Ovary (tissue), 9 donors: ENCODE data around the gene DGCR8. TPM values are rescaled to one million over a fixed set of nuclear protein-coding genes. Genes with fewer than 3 reads are reported as not detected.
A peak's percentile ranks its signal among the peaks of the same experiment; 100 is the strongest.

Source experiments
- DNase-seq, 5 donors: peaks; one replicate each; pipeline ENCODE4 v3.0.0-alpha.2; 2019 to 2020
- H3K27ac ChIP-seq, 2 donors: fragments of 200-600 bp; one replicate each; pipeline versions ENCODE4 v1.5.1 to v1.8.0; 2019 to 2022
- H3K27me3 ChIP-seq: fragments of 200-600 bp; one replicate; pipeline ENCODE4 v1.8.0; 2022
- H3K36me3 ChIP-seq: fragments of 200-600 bp; sonication (generic); one replicate; pipeline ENCODE4 v1.5.1; 2019
- H3K4me1 ChIP-seq: one replicate; pipeline ENCODE4 v1.8.1; 2013; ENCODE audit warnings: mild to moderate bottlenecking, moderate library complexity; ENCODE audit not compliant: insufficient read depth
- H3K4me3 ChIP-seq: fragments of 200-600 bp; sonication (generic); one replicate; pipeline ENCODE4 v1.5.1; 2017
- H3K9me3 ChIP-seq, 2 donors: fragments of 200-600 bp in 1 of 2; sonication (generic) in 1 of 2; one replicate each; pipeline versions ENCODE4 v1.5.1 to v1.8.1; 2013 to 2019; ENCODE audit warnings: mild to moderate bottlenecking in 1 of 2, moderate library complexity in 1 of 2
- EP300 ChIP-seq: sonication (generic); formaldehyde crosslinking; IDR thresholded peaks from one replicate; pipeline ENCODE4 v1.6.1; 2017; ENCODE audit warnings: antibody characterized with exemption
- POLR2A ChIP-seq: fragments of 450-650 bp; IDR thresholded peaks from one replicate; pipeline ENCODE4 v1.6.1; 2017; ENCODE audit warnings: antibody characterized with exemption, mild to moderate bottlenecking, moderate library complexity
- WGBS, 3 donors: extraction: QIAGEN DNeasy Blood & Tissue Kit in 1 of 3; methylation state at CpG; one replicate each; pipeline versions ENCODE4 v1.1.5 to v1.1.7; 2013 to 2017; 5-methylcytosine and 5-hydroxymethylcytosine counted together
- intact Hi-C, 4 donors: fragments of 100-400 bp; cut with DNase I; formaldehyde crosslinking; loops; one replicate each; pipeline versions ENCODE4 v1.11.0 to v1.15.1; 2022 to 2023
- polyA plus RNA-seq, 2 donors: library from polyadenylated mRNA; stranded (reverse); fragments of 200-250 nt in 1 of 2; fragments of 350-450 nt in 1 of 2; fragmentation: Illumina TruSeq in 1 of 2; extraction: RNeasy Lipid Tissue Mini Kit (QIAGEN cat#74804) in 1 of 2; gene quantifications; one replicate each; pipeline ENCODE4 v1.2.3, GENCODE V29; 2013 to 2014
- total RNA-seq, 7 donors: library from RNA; depleted of rRNA in 2 of 7; stranded (reverse); fragments of >200 nt in 2 of 7; fragmentation: NEBNext Ultra II Directional in 3 of 7; extraction: Animal tissue kit (Norgen Biotek cat#: 25700) in 3 of 7; gene quantifications; one replicate each; pipeline versions ENCODE4 v1.1.0 to v1.2.4, GENCODE V29; 2016 to 2023
- TF ChIP-seq, protein P1 (sequence below), 3 donors: fragments of 450-650 bp in 2 of 3; fragments of 200-600 bp in 1 of 3; IDR thresholded peaks; one replicate each; pipeline versions ENCODE4 v1.5.1 to v1.8.0; 2016 to 2022; ENCODE audit warnings: antibody characterized with exemption in 3 of 3, mild to moderate bottlenecking in 1 of 3
- donor health status: DM: no; HTN: no; CAD: no; lungs with moderate emphysema.
- donor health status: DM: no; HTN: no; CAD: no.
- donor health status: Bipolar disorder and iron deficiency.
- donor health status: DM: yes; HTN: yes; CAD: no.
- donor health status: DM: no; HTN: no; CAD: no.
- donor health status: DM: yes; HTN: yes; CAD: no.

DGCR8 gene
- total and polyA plus RNA-seq, 9 donors = 15.9 to 46.5 (median 37.6) TPM

GRCh38 chr22:20106849-20107237, 26.8 kb downstream of the DGCR8 start:
- H3K27me3 ChIP-seq = no peaks in the 10 kb centered on the region
- H3K4me3 ChIP-seq = no peak overlapping the region
- peaks cover 4% of the 10 kb centered on the region for H3K36me3 ChIP-seq
- intact Hi-C loops = no loop called here
- peak in 1 of 5 donors; percentile 11 for DNase-seq
- TF ChIP-seq POLR2A = no peak
- no peak for TF ChIP-seq EP300
- H3K4me1 ChIP-seq = no peaks in the 10 kb centered on the region
- no peaks in the 10 kb centered on the region for H3K9me3 ChIP-seq
- 90 to 95% (median 90%) methylated on average over 10 of the region's 10 CpGs for WGBS, 3 donors
- no peak overlapping the region for H3K27ac ChIP-seq

DNA sequence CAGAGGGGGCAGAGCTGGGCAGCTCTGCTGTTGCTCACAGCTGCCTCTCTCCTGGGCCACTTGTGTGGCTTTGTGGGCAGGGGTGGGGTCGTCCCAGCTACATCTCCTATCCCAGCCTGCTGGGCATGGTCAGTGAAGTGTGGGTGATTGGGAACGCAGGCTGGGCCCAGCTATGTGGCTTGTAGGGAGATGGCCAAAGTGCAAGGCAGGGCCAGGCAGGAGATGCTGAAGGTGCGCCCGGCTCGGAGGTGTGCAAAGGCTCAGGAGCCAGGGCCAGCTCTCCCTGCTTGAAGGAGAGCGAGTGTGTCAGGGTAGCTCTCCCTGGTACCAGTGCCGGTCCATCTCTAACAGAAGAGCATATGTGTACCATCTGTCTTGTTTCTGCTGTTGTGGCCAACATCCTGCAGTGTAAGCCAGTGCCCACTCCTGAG, 27.4 kb downstream of the DGCR8 start:
- 89 to 94% (median 94%) methylated on average over 7 of the region's 7 CpGs for WGBS, 3 donors
- H3K4me1 ChIP-seq = no peaks in the 10 kb centered on the region
- H3K36me3 ChIP-seq = peaks cover 4% of the 10 kb centered on the region
- no peaks in the 10 kb centered on the region for H3K27me3 ChIP-seq
- H3K27ac ChIP-seq = no peak overlapping the region
- TF ChIP-seq, protein P1, sequence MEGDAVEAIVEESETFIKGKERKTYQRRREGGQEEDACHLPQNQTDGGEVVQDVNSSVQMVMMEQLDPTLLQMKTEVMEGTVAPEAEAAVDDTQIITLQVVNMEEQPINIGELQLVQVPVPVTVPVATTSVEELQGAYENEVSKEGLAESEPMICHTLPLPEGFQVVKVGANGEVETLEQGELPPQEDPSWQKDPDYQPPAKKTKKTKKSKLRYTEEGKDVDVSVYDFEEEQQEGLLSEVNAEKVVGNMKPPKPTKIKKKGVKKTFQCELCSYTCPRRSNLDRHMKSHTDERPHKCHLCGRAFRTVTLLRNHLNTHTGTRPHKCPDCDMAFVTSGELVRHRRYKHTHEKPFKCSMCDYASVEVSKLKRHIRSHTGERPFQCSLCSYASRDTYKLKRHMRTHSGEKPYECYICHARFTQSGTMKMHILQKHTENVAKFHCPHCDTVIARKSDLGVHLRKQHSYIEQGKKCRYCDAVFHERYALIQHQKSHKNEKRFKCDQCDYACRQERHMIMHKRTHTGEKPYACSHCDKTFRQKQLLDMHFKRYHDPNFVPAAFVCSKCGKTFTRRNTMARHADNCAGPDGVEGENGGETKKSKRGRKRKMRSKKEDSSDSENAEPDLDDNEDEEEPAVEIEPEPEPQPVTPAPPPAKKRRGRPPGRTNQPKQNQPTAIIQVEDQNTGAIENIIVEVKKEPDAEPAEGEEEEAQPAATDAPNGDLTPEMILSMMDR (IDR thresholded peaks at IDR 0.05) = no peak
- TF ChIP-seq POLR2A (no peak), EP300 (no peak)
- H3K4me3 ChIP-seq = no peak overlapping the region
- H3K9me3 ChIP-seq = no peaks in the 10 kb centered on the region
- intact Hi-C loops = no loop called here
- peak in 1 of 5 donors; percentile 18 for DNase-seq

DNA sequence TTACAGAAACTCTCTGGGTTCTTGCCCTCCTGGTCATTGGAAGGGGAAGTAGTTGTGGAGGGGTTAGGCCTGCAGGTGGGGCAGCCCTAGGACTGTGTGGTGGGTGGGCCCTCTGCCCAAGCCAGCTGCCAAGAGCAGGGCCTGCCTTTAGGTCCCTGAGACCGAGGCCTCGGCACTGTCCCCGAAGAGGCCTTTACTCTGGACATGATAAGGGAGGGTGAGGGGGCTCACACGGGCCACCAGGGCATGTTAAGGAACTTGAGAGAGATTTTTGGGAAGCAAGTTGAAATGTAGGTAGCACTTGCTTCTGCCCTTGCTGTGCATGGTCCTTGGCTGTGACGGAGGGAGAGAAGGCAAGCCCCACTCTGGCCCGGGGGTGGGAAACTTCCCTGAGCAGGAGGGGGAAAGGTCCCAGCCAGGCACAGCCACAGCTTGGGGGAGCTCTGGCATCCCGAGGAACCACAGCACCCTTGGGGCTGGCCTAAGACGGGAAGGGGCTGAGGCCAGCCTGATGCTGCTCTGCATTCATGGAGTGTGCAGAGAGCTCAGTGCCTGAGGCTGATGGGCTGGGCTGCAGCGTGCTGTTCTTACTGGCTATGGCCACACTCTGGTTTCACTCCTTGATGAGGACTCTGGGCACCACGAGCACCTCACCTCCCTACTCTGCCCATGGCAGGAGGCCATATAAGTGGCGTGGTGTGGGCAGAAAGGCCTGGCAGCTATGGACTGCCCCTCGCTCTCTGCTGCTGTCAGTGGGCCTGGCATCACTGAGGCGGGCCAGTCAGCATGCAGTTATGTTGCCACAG, 28.1 kb downstream of the DGCR8 start:
- no peaks in the 10 kb centered on the region for H3K4me1 ChIP-seq
- no peaks in the 10 kb centered on the region for H3K9me3 ChIP-seq
- WGBS, 3 donors = 75 to 77% (median 76%) methylated on average over 12 to 13 of the region's 13 CpGs
- peaks cover 4% of the 10 kb centered on the region for H3K36me3 ChIP-seq
- H3K4me3 ChIP-seq = no peak overlapping the region
- H3K27ac ChIP-seq = no peak overlapping the region
- intact Hi-C loops = no loop called here
- no peak for TF ChIP-seq POLR2A
- TF ChIP-seq, protein P1 (IDR thresholded peaks at IDR 0.05) = no peak
- no peak for TF ChIP-seq EP300
- no peaks in the 10 kb centered on the region for H3K27me3 ChIP-seq
- DNase-seq = peak in 1 of 5 donors; percentile 22

DNA sequence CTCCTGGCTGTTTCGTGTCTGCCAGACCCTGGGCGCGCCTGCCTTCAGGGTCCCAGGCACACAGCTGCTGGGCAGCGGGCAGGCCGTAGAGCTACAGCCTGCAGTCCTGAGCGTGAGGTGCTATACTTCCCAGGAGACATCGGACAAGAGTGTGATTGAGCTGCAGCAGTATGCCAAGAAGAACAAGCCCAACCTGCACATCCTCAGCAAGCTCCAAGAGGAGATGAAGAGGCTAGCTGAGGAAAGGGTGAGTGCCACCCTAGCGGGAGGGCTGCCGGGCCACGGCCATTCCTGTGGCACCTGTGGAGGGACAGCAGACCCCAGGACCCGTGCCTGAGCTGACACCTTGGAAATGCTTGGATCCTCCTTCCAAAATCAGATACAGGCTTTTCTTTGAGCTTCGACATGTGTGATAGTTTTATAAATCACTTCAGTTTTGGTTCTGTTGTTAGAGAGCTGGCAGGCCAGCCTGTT, 28.8 kb downstream of the DGCR8 start:
- 74 to 84% (median 79%) methylated on average over 11 to 12 of the region's 12 CpGs for WGBS, 3 donors
- Histone ChIP-seq H3K4me3 (no peak overlapping the region), H3K27ac (no peak overlapping the region), H3K4me1 (no peaks in the 10 kb centered on the region), H3K9me3 (no peaks in the 10 kb centered on the region), H3K36me3 (peaks cover 4% of the 10 kb centered on the region), H3K27me3 (no peaks in the 10 kb centered on the region)
- TF ChIP-seq, protein P1 (IDR thresholded peaks at IDR 0.05) = no peak
- TF ChIP-seq EP300 (no peak), POLR2A (no peak)
- intact Hi-C loops = no loop called here
- peak in 1 of 5 donors; percentile 14 for DNase-seq
